Mucosa of descending colon (tissue), 3 donors: ENCODE measurements around the gene TMEM258. TPM values are rescaled to one million over a fixed set of nuclear protein-coding genes. Genes with fewer than 3 reads are reported as not detected.
A peak's percentile ranks its signal among the peaks of the same experiment; 100 is the strongest.

ENCODE experiments used
- ATAC-seq: fragments of 200-7000 bp; cut with Tn5 transposase; one replicate; pipeline ENCODE4 v1.9.1; 2020; ENCODE audit warnings: mild to moderate bottlenecking, moderate library complexity
- DNase-seq, 3 donors: peaks; one replicate each; pipeline ENCODE4 v3.0.0-alpha.2; 2020
- H3K36me3 ChIP-seq: fragments of 200-600 bp; one replicate; pipeline ENCODE4 v1.8.0; 2021; ENCODE audit warnings: low read depth, mild to moderate bottlenecking
- H3K4me1 ChIP-seq: fragments of 200-600 bp; one replicate; pipeline ENCODE4 v1.8.0; 2021; ENCODE audit warnings: low read depth, mild to moderate bottlenecking
- H3K4me3 ChIP-seq: fragments of 200-600 bp; one replicate; pipeline ENCODE4 v1.8.0; 2021; ENCODE audit warnings: mild to moderate bottlenecking
- H3K9me3 ChIP-seq: fragments of 200-600 bp; one replicate; pipeline ENCODE4 v1.8.0; 2021; ENCODE audit warnings: mild to moderate bottlenecking
- intact Hi-C, 2 donors: fragments of 100-400 bp; cut with DNase I in 1 of 2; cut with micrococcal nuclease in 1 of 2; formaldehyde crosslinking; loops; one replicate each; pipeline versions ENCODE4 v1.11.0 to v1.11.1; 2022; cut with DNase I, micrococcal nuclease
- long read RNA-seq, 2 donors: library from polyadenylated mRNA; unstranded; transcript quantifications; one replicate each; pipeline ENCODE4 v2.0.0, GENCODE V29; 2019 to 2021
- total RNA-seq, 3 donors: library from RNA; stranded (reverse); fragmentation: NEBNext Ultra II Directional in 2 of 3; extraction: Animal tissue kit (Norgen Biotek cat#: 25700) in 2 of 3; gene quantifications; one replicate each; pipeline versions ENCODE4 v1.2.1 to v1.2.4, GENCODE V29; 2021 to 2023
- TF ChIP-seq, protein P1 (sequence below): fragments of 200-600 bp; IDR thresholded peaks from one replicate; pipeline ENCODE4 v1.8.0; 2022; ENCODE audit warnings: antibody characterized with exemption, mild to moderate bottlenecking
- donor health status: DM: no; HTN: no; CAD: no; lungs with moderate emphysema.
- donor health status: DM: no; HTN: no; CAD: no.
- donor health status: DM: no; HTN: yes; CAD: no.

The TMEM258 gene
- total RNA-seq, result 100 to 1,000 TPM in 1 of 3 donors, 10 to 100 TPM in 2; 56.1 to 107 (median 74.6) TPM
- long read RNA-seq, donor 1, transcript TMEM258-204 (4 exons, 575 nt), result major isoform, 58 of 61 reads
- long read RNA-seq, donor 1, partial matches to known transcripts, result 2 of 61 reads
- long read RNA-seq, donor 1, other reads (novel, unspliced or antisense), result 1 of 61 reads
- long read RNA-seq, donor 2, transcript TMEM258-204 (4 exons, 575 nt), result major isoform, 107 of 115 reads
- long read RNA-seq, donor 2, partial matches to known transcripts, result 5 of 115 reads
- long read RNA-seq, donor 2, other reads (novel, unspliced or antisense), result 1 of 115 reads

DNA sequence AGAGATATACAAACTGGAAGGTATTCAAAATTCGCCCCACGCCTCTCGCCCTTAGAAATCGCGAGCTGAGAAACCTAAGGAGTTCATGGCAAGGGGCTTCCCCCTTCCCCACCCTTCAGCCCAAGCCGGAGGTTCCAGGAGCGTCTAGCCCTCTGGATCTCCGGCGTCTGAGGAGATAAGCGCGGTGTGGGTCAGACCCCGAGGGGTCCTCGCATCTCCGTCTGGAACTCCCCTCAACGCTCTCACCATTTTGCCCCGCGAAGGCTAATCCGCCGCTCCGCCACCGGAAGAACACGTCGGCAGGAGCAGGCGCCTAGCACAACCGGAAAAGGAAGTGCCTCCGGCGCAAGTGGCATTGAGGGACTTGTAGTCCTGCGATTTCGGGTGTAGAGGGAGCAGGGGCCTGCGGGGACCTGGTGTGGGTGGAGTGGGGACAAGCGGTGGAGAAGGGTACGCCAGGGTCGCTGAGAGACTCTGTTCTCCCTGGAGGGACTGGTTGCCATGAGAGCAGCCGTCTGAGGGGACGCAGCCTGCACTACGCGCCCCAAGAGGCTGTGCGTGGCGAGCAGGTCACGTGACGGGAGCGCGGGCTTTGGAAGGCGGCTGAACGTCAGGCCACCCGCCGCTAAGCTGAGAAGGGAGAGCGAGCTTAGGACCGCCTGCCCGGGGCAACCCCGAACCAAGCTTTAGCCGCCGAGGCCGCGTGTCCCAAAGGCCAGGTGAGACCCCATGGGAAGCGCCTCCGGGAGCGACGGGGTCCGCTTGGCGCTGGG lies at the start of gene TMEM258, which contains the start of gene FEN1:
Gene TMEM258 (minus strand): TSS at position 290 of the 773 bp plus-strand sequence. CDS start 41 bp downstream, at position 249.
Gene FEN1 (plus strand): TSS at position 602 of the 773 bp plus-strand sequence. CDS start 2,451 bp downstream, outside the sequence.
- H3K4me3 ChIP-seq, result peak within 1 kb of the TSS; percentile 83
- H3K36me3 ChIP-seq, result no peaks in the 10 kb centered on the region
- DNase-seq (peak; percentile 90 to 93 (median 91)), ATAC-seq (peak; percentile 93)
- no peaks in the 10 kb centered on the region for H3K9me3 ChIP-seq
- TF ChIP-seq, protein P1, sequence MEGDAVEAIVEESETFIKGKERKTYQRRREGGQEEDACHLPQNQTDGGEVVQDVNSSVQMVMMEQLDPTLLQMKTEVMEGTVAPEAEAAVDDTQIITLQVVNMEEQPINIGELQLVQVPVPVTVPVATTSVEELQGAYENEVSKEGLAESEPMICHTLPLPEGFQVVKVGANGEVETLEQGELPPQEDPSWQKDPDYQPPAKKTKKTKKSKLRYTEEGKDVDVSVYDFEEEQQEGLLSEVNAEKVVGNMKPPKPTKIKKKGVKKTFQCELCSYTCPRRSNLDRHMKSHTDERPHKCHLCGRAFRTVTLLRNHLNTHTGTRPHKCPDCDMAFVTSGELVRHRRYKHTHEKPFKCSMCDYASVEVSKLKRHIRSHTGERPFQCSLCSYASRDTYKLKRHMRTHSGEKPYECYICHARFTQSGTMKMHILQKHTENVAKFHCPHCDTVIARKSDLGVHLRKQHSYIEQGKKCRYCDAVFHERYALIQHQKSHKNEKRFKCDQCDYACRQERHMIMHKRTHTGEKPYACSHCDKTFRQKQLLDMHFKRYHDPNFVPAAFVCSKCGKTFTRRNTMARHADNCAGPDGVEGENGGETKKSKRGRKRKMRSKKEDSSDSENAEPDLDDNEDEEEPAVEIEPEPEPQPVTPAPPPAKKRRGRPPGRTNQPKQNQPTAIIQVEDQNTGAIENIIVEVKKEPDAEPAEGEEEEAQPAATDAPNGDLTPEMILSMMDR, result no peak
- peaks cover 20% of the 10 kb centered on the region for H3K4me1 ChIP-seq
- intact Hi-C loops, result no loop called here

DNA sequence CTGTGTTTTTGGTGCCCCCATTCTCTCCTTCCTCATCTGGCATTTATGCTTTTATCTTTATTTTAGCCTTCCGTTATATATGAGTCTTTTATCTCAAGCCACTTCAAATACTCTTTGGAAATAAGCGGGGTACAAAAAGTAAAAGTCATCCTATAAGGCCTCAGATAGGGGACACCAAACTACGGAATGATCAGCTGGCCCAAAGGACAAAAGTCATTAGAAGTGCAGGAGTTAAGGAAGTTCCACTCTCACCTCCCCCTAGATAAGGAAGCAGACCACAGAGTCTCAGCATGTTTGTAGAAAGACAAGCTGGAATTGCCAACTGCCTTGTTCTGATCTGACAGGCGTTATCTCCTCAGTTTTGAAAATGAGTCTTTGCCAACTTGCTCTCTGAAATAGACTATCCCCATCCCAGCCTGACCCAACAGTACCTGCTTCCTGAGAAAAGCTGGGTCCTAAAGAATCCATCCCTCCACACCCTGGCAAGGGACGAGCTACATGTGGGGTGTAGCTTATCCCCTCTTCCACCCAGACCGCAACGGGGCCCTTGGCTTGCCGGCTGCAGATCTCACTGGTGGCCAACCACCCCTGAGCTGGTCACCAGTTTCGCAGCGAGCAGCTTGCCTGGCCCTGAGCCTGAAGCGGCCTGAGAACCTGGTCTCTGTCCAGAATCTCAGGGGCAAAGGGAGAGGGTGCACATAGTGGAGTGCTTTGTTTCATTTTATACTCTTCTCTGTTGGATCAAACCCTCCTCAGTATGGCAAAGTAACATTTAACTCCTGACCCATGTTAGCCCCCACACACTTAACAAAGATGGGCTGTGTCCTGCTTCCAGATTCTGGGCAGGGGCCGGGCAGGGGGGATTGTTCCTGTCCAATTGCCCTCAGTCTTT lies 49.5 kb upstream of the TMEM258 start:
- Histone ChIP-seq H3K36me3 (no peaks in the 10 kb centered on the region), H3K4me1 (no peaks in the 10 kb centered on the region), H3K4me3 (no peak overlapping the region), H3K9me3 (no peaks in the 10 kb centered on the region)
- ATAC-seq, result no peak
- DNase-seq, result no peak
- TF ChIP-seq, protein P1, result no peak
- intact Hi-C loops, result no loop called here

DNA sequence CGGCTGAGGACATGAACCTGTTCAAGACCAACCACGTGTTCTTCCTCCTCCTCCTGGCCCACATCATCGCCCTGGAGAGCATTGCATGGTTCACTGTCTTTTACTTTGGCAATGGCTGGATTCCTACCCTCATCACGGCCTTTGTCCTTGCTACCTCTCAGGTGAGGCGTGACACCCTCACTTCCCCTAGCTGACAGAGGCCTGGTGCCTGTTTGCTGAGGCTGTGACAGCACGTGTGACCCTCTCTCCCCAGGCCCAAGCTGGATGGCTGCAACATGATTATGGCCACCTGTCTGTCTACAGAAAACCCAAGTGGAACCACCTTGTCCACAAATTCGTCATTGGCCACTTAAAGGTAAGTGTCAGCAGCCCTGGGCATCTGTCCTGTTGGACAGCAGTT lies 48.0 kb upstream of the TMEM258 start:
- Histone ChIP-seq H3K4me3 (no peak overlapping the region), H3K36me3 (no peaks in the 10 kb centered on the region), H3K9me3 (no peaks in the 10 kb centered on the region), H3K4me1 (no peaks in the 10 kb centered on the region)
- TF ChIP-seq, protein P1, result no peak
- no peak for DNase-seq
- intact Hi-C loops, result no loop called here
- no peak for ATAC-seq

DNA sequence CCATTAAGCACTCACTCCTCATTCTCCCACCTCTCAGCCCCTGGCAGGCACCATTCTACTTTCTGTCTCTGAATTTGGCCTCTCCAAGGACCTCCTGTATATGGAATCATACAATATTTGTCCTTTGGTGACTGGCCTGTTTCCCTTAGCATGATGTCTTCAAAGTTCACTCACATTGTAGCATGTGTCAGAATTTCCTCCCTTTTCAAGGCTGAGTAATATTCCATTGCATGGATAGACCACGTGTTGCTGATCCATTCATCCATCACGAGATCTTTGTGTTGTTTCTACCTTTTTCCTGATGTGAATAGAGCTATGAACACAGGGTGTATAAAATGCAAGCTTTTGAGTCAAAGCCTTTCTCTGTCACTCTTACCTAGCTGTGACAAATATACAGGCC lies 47.3 kb upstream of the TMEM258 start:
- no peak overlapping the region for H3K4me3 ChIP-seq
- H3K9me3 ChIP-seq, result no peaks in the 10 kb centered on the region
- TF ChIP-seq, protein P1, result no peak
- intact Hi-C loops, result no loop called here
- no peaks in the 10 kb centered on the region for H3K36me3 ChIP-seq
- DNase-seq, result no peak
- ATAC-seq, result no peak
- no peaks in the 10 kb centered on the region for H3K4me1 ChIP-seq

DNA sequence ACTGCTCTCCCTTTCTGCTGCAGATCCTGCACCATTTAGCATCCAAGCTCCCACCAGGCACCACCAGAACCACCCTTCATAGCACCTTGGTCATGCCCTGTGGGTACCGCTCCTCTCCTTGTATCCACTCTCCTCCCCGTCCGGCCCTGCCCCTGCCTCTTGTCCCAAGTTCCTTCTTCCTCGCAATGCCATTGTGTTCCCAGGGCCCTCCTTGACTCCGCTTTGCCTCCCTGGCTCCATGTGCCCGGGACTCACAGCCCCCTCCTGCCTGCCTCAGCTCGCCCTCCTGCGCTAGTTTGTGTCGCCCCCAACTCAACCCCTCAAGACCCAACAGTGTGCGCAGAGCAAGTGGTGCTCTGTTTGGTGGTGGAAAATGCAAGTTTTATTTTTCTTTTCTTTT lies 46.5 kb upstream of the TMEM258 start:
- TF ChIP-seq, protein P1, result no peak
- no peaks in the 10 kb centered on the region for H3K9me3 ChIP-seq
- ATAC-seq (no peak), DNase-seq (no peak)
- H3K36me3 ChIP-seq, result no peaks in the 10 kb centered on the region
- H3K4me1 ChIP-seq, result no peaks in the 10 kb centered on the region
- H3K4me3 ChIP-seq, result no peak overlapping the region
- intact Hi-C loops, result no loop called here
